Right lobe of liver (tissue), 4 donors: ENCODE results near the gene UPB1.

ENCODE experiments used
- CTCF ChIP-seq, 4 donors: fragments of 200-600 bp in 3 of 4; fragments of 450-650 bp in 1 of 4; IDR thresholded peaks; one replicate each; pipeline versions ENCODE4 v1.5.1 to v1.8.0; 2016 to 2022; ENCODE audit warnings: antibody characterized with exemption in 4 of 4, mild to moderate bottlenecking in 2 of 4
- POLR2A ChIP-seq: fragments of 450-650 bp; IDR thresholded peaks from one replicate; pipeline ENCODE4 v1.6.1; 2017; ENCODE audit warnings: antibody characterized with exemption, mild to moderate bottlenecking
- donor health status: DM: no; HTN: no; CAD: no.
- donor health status: DM: no; HTN: no; CAD: no.
- donor health status: DM: no; HTN: yes; CAD: no.

GRCh38 chr22:24555165-24556039, 60.3 kb downstream of the UPB1 start, which contains the start of gene SNRPD3:
- TF ChIP-seq CTCF (IDR thresholded peaks at IDR 0.05) (peak in 2 of 4 donors; percentile 11 to 26), POLR2A (peak; percentile 78)
